H9 (cell line): ENCODE measurements around the gene PEAK3. TPM values are rescaled to one million over a fixed set of nuclear protein-coding genes. Genes with fewer than 3 reads are reported as not detected.
A peak's percentile ranks its signal among the peaks of the same experiment; 100 is the strongest.

Experiments used
- DNase-seq: peaks from one replicate; pipeline ENCODE4 v3.0.0-alpha.2; 2017
- H2AFZ ChIP-seq: one replicate; pipeline ENCODE4 v1.6.1; 2013; ENCODE audit warnings: mild to moderate bottlenecking, low read length, control low read depth, moderate library complexity
- H2AK5ac ChIP-seq: 2 replicates; pipeline ENCODE4 v1.6.1; 2013; ENCODE audit warnings: low read length, control low read depth, mixed read lengths; ENCODE audit not compliant: insufficient read length
- H2BK120ac ChIP-seq: one replicate; pipeline ENCODE4 v1.6.1; 2013; ENCODE audit warnings: low read depth, mild to moderate bottlenecking, low read length, control low read depth, inconsistent platforms; ENCODE audit not compliant: poor library complexity, severe bottlenecking
- H2BK12ac ChIP-seq: 2 replicates; pipeline ENCODE4 v1.6.1; 2013; ENCODE audit warnings: low read length, control low read depth, mixed read lengths, low read depth; ENCODE audit not compliant: insufficient read length
- H2BK15ac ChIP-seq: 2 replicates; pipeline ENCODE4 v1.6.1; 2013; ENCODE audit warnings: low read depth, low read length, control low read depth
- H2BK20ac ChIP-seq: one replicate; pipeline ENCODE4 v1.6.1; 2013; ENCODE audit warnings: low read depth, mild to moderate bottlenecking, low read length, control low read depth, inconsistent platforms; ENCODE audit not compliant: poor library complexity, severe bottlenecking
- H2BK5ac ChIP-seq: 2 replicates; pipeline ENCODE4 v1.6.1; 2013; ENCODE audit warnings: low read length, control low read depth, mixed read lengths; ENCODE audit not compliant: insufficient read length
- H3K14ac ChIP-seq: 2 replicates; pipeline ENCODE4 v1.6.1; 2013; ENCODE audit warnings: low read length, control low read depth; ENCODE audit not compliant: insufficient read depth
- H3K18ac ChIP-seq: 2 replicates; pipeline ENCODE4 v1.6.1; 2013; ENCODE audit warnings: low read depth, mild to moderate bottlenecking, mixed read lengths, low read length, control low read depth; ENCODE audit not compliant: insufficient read length
- H3K23ac ChIP-seq: 2 replicates; pipeline ENCODE4 v1.6.1; 2013; ENCODE audit warnings: low read length, control low read depth, mixed read lengths, low read depth; ENCODE audit not compliant: insufficient read length
- H3K23me2 ChIP-seq: 2 replicates; pipeline ENCODE4 v1.6.1; 2013; ENCODE audit warnings: low read depth, mild to moderate bottlenecking, mixed read lengths, low read length, control low read depth; ENCODE audit not compliant: insufficient read length, poor library complexity, severe bottlenecking
- H3K27ac ChIP-seq: 2 replicates; pipeline ENCODE4 v1.5.1; 2013; ENCODE audit warnings: low read length, control low read depth, mixed read lengths, low read depth; ENCODE audit not compliant: insufficient read length
- H3K27me3 ChIP-seq: 2 replicates; pipeline ENCODE4 v1.6.1; 2013; ENCODE audit warnings: low read length, control low read depth, inconsistent platforms; ENCODE audit not compliant: insufficient read depth
- H3K4ac ChIP-seq: 2 replicates; pipeline ENCODE4 v1.6.1; 2013; ENCODE audit warnings: low read depth, mild to moderate bottlenecking, control low read depth, inconsistent platforms, low read length, moderate library complexity
- H3K4me1 ChIP-seq: 2 replicates; pipeline ENCODE4 v1.6.1; 2013; ENCODE audit warnings: low read length, control low read depth, inconsistent platforms; ENCODE audit not compliant: insufficient read depth
- H3K4me2 ChIP-seq: 2 replicates; pipeline ENCODE4 v1.6.1; 2013; ENCODE audit warnings: low read length, control low read depth, mixed read lengths; ENCODE audit not compliant: insufficient read length, insufficient read depth
- H3K56ac ChIP-seq: 2 replicates; pipeline ENCODE4 v1.6.1; 2013; ENCODE audit warnings: low read depth, mild to moderate bottlenecking, mixed read lengths, low read length, control low read depth; ENCODE audit not compliant: insufficient read length
- H3K79me1 ChIP-seq: 2 replicates; pipeline ENCODE4 v1.6.1; 2013; ENCODE audit warnings: low read depth, mild to moderate bottlenecking, moderate library complexity, low read length, control low read depth, inconsistent platforms; ENCODE audit not compliant: insufficient read depth, poor library complexity, severe bottlenecking
- H3K79me2 ChIP-seq: 2 replicates; pipeline ENCODE4 v1.6.1; 2013; ENCODE audit warnings: low read length, control low read depth, inconsistent platforms; ENCODE audit not compliant: insufficient read depth
- H3K9ac ChIP-seq: 2 replicates; pipeline ENCODE4 v1.6.1; 2013; ENCODE audit warnings: low read length, control low read depth, mixed read lengths; ENCODE audit not compliant: insufficient read length; ENCODE audit errors: extremely low read depth
- H3K9me3 ChIP-seq: one replicate; pipeline ENCODE4 v1.6.1; 2013; ENCODE audit warnings: low read depth, low read length, inconsistent platforms; ENCODE audit not compliant: control insufficient read depth
- H3T11ph ChIP-seq: one replicate; pipeline ENCODE4 v1.6.1; 2013; ENCODE audit warnings: mild to moderate bottlenecking, low read length, control low read depth, inconsistent platforms
- H4K20me1 ChIP-seq: one replicate; pipeline ENCODE4 v1.6.1; 2013; ENCODE audit not compliant: control insufficient read depth, insufficient read length, insufficient read depth
- H4K5ac ChIP-seq: 2 replicates; pipeline ENCODE4 v1.6.1; 2013; ENCODE audit warnings: low read depth, mild to moderate bottlenecking, mixed read lengths, low read length, control low read depth; ENCODE audit not compliant: insufficient read length
- H4K8ac ChIP-seq: replicated peaks from 2 replicates; pipeline ENCODE4 v1.6.1; 2013; ENCODE audit warnings: low read length, control low read depth, mixed read lengths, low read depth; ENCODE audit not compliant: insufficient read length
- H4K91ac ChIP-seq: 2 replicates; pipeline ENCODE4 v1.6.1; 2013; ENCODE audit warnings: low read depth, mild to moderate bottlenecking, moderate library complexity, mixed read lengths, low read length, control low read depth; ENCODE audit not compliant: insufficient read length
- H3K27ac Mint-ChIP-seq, 3 experiments: 2 replicates in 2 of 3; 3 replicates in 1 of 3; pipeline ENCODE4 v1.8.0; 2020 to 2021; ENCODE audit warnings: mixed read lengths in 3 of 3, mild to moderate bottlenecking in 1 of 3, moderate library complexity in 1 of 3
- H3K27me3 Mint-ChIP-seq: 2 replicates; pipeline ENCODE4 v1.8.0; 2021; ENCODE audit warnings: low read depth, mild to moderate bottlenecking, moderate library complexity, mixed read lengths
- H3K36me3 Mint-ChIP-seq, 3 experiments: 2 replicates in 2 of 3; 3 replicates in 1 of 3; pipeline ENCODE4 v1.8.0; 2020 to 2021; ENCODE audit warnings: low read depth in 3 of 3, mixed read lengths in 3 of 3; ENCODE audit not compliant: insufficient read depth in 1 of 3
- H3K4me1 Mint-ChIP-seq, 2 experiments: 2 replicates each; pipeline ENCODE4 v1.8.0; 2020; ENCODE audit warnings: mixed read lengths in 2 of 2
- H3K4me3 Mint-ChIP-seq, 2 experiments: 2 replicates in 1 of 2; 3 replicates in 1 of 2; pipeline ENCODE4 v1.8.0; 2020 to 2021; ENCODE audit warnings: mild to moderate bottlenecking in 2 of 2, mixed read lengths in 2 of 2, moderate library complexity in 1 of 2
- H3K9me3 Mint-ChIP-seq, 2 experiments: 2 replicates in 1 of 2; 3 replicates in 1 of 2; pipeline ENCODE4 v1.8.0; 2020; ENCODE audit warnings: mild to moderate bottlenecking in 2 of 2, mixed read lengths in 2 of 2, moderate library complexity in 1 of 2
- WGBS: extraction: QIAGEN DNeasy Blood & Tissue Kit; methylation state at CpG from one replicate; pipeline ENCODE4 v1.1.7; 2013; ENCODE audit warnings: missing lambda C conversion rate, low lambda C conversion rate, mixed read lengths; ENCODE audit not compliant: insufficient read length; ENCODE audit errors: extremely low coverage; 5-methylcytosine and 5-hydroxymethylcytosine counted together
- microRNA-seq: library from miRNA; unstranded; fragments of <30 nt; microRNA quantifications from one replicate; pipeline ENCODE4, GENCODE V29; 2020; ENCODE audit warnings: borderline microRNAs expressed
- total RNA-seq: library from RNA; stranded (reverse); gene quantifications from 2 replicates; pipeline ENCODE4 v1.2.1, GENCODE V29; 2021
- TF ChIP-seq, protein P1 (sequence below): fragments of 200-600 bp; sonication (generic); conservative IDR thresholded peaks from 3 replicates; pipeline ENCODE4 v1.8.0; 2021; ENCODE audit warnings: antibody characterized with exemption, mild to moderate bottlenecking

Gene PEAK3
- total RNA-seq, 1 experiment from 2014 or later: not detected

DNA sequence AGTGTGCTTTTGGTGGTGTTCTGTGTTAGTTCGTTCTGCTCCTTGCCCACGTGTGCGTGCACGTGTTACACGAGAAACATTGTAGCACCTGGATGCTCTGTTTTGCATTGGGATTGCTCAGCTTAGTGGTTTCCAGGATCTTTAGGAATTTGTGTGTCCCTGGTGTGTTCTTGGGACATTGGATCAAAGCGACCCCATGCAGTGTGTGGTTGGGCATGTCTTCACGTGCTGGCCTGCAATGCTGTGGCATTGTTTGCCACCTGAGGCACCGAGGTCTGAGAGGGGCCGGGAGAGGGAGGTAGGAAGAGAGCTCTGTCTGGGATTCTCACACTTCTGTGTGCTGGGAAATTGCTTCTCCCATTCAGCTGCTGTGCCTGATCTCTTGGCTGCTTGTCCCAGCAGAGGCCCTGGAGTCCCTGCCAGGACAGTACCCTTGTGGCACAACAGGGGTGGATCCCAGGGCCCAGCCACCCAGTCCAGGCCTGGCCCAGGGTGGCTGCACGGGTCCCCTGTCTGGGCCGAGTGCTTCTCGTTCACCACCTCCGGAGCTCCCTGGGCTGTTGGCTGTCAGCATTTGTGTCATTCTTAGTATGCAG is 57.1 kb downstream of the PEAK3 start:
- H2BK12ac ChIP-seq: no peak overlapping the region
- H3K79me1 ChIP-seq: no peaks in the 10 kb centered on the region
- no peak overlapping the region for H2AFZ ChIP-seq
- H3K4me1 ChIP-seq: no peaks in the 10 kb centered on the region
- H4K20me1 ChIP-seq: no peaks in the 10 kb centered on the region
- no peak overlapping the region for H3K4ac ChIP-seq
- TF ChIP-seq, protein P1, sequence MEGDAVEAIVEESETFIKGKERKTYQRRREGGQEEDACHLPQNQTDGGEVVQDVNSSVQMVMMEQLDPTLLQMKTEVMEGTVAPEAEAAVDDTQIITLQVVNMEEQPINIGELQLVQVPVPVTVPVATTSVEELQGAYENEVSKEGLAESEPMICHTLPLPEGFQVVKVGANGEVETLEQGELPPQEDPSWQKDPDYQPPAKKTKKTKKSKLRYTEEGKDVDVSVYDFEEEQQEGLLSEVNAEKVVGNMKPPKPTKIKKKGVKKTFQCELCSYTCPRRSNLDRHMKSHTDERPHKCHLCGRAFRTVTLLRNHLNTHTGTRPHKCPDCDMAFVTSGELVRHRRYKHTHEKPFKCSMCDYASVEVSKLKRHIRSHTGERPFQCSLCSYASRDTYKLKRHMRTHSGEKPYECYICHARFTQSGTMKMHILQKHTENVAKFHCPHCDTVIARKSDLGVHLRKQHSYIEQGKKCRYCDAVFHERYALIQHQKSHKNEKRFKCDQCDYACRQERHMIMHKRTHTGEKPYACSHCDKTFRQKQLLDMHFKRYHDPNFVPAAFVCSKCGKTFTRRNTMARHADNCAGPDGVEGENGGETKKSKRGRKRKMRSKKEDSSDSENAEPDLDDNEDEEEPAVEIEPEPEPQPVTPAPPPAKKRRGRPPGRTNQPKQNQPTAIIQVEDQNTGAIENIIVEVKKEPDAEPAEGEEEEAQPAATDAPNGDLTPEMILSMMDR: no peak
- H3K18ac ChIP-seq: no peak overlapping the region
- no peaks in the 10 kb centered on the region; the same call in 1 of the 2 replicates for H3K27me3 Mint-ChIP-seq
- peaks cover 9 to 51% (median 40%) of the 10 kb centered on the region in 3 experiments; a peak in 6 of 7 replicates for H3K36me3 Mint-ChIP-seq
- H2BK15ac ChIP-seq: no peak overlapping the region
- no peak overlapping the region for H4K5ac ChIP-seq
- no peaks in the 10 kb centered on the region for H3K9me3 ChIP-seq
- no peak overlapping the region for H4K8ac ChIP-seq
- H4K91ac ChIP-seq: no peak overlapping the region
- no peaks in the 10 kb centered on the region for H3K9me3 Mint-ChIP-seq
- no peak overlapping the region for H3K27ac ChIP-seq
- H2BK120ac ChIP-seq: no peak overlapping the region
- no peak overlapping the region for H3K56ac ChIP-seq
- H3K79me2 ChIP-seq: no peaks in the 10 kb centered on the region
- peak overlapping the region; percentile 52 to 88 (median 83); a peak in 5 of 7 replicates for H3K27ac Mint-ChIP-seq
- H3K23me2 ChIP-seq: no peaks in the 10 kb centered on the region
- H3K14ac ChIP-seq: no peak overlapping the region
- no peak for DNase-seq
- no peak overlapping the region for H3K9ac ChIP-seq
- H3K4me3 Mint-ChIP-seq: no peak overlapping the region
- WGBS: no CpG with 5 or more reads among the region's 13 CpGs
- H2BK5ac ChIP-seq: no peak overlapping the region
- no peak overlapping the region for H2BK20ac ChIP-seq
- no peak overlapping the region for H2AK5ac ChIP-seq
- H3K23ac ChIP-seq: no peak overlapping the region
- no peak overlapping the region for H3K4me2 ChIP-seq
- no peaks in the 10 kb centered on the region for H3K27me3 ChIP-seq
- H3K4me1 Mint-ChIP-seq: no peaks in the 10 kb centered on the region
- no peak overlapping the region for H3T11ph ChIP-seq

Small RNA genes within 50 kb of the gene (microRNA-seq; reads per million reads assigned to microRNA genes)
- gene MIR1227 (1.3 reads per million, percentile 7 among the genes with 10 or more reads in this experiment), gene MIR4321 (not detected)

Other genes with a start within 250 kb of the PEAK3 start
- 153 and 154 TPM in 2 replicates for gene MKNK2, start 230.9 kb downstream of the PEAK3 start, total RNA-seq
- 11.5 and 13.3 TPM in 2 replicates for gene MOB3A, start 185.8 kb downstream of the PEAK3 start, total RNA-seq
- 2.1 and 3.0 TPM in 2 replicates for gene IZUMO4, start 185.3 kb downstream of the PEAK3 start, total RNA-seq
- 142 and 147 TPM in 2 replicates for gene AP3D1, start 130.6 kb downstream of the PEAK3 start, total RNA-seq
- 78.5 and 81.6 TPM in 2 replicates for gene DOT1L, start 118.2 kb downstream of the PEAK3 start, total RNA-seq
- gene PLEKHJ1, start 45.8 kb downstream of the PEAK3 start, total RNA-seq: 139 and 148 TPM in 2 replicates
- 166 and 167 TPM in 2 replicates for gene SF3A2, start 45.4 kb downstream of the PEAK3 start, total RNA-seq
- 70.2 and 70.7 TPM in 2 replicates for gene AMH, start 32.9 kb downstream of the PEAK3 start, total RNA-seq
- gene JSRP1, start 25.8 kb downstream of the PEAK3 start, total RNA-seq: 0.90 and 1.1 TPM in 2 replicates
- gene LINGO3, start 26.0 kb upstream of the PEAK3 start, total RNA-seq: 0.28 and 0.61 TPM in 2 replicates
- 187 and 202 TPM in 2 replicates for gene LSM7, start 46.4 kb upstream of the PEAK3 start, total RNA-seq
- gene SPPL2B, start 46.5 kb upstream of the PEAK3 start, total RNA-seq: 69.4 and 73.7 TPM in 2 replicates
- gene TMPRSS9, start 78.1 kb upstream of the PEAK3 start, total RNA-seq: 0.24 and 0.33 TPM in 2 replicates
- 214 and 219 TPM in 2 replicates for gene TIMM13, start 145.4 kb upstream of the PEAK3 start, total RNA-seq
- 173 and 174 TPM in 2 replicates for gene LMNB2, start 174.8 kb upstream of the PEAK3 start, total RNA-seq
- 13.5 and 16.2 TPM in 2 replicates for gene GADD45B, start 194.0 kb upstream of the PEAK3 start, total RNA-seq